ENCODE data around the gene SCFD2.
"Not testable (repeated sequence)": the region's sequence is repeated elsewhere in the genome, so short reads cannot be mapped to it uniquely, and the experiment has no call there.

The SCFD2 gene

DNA sequence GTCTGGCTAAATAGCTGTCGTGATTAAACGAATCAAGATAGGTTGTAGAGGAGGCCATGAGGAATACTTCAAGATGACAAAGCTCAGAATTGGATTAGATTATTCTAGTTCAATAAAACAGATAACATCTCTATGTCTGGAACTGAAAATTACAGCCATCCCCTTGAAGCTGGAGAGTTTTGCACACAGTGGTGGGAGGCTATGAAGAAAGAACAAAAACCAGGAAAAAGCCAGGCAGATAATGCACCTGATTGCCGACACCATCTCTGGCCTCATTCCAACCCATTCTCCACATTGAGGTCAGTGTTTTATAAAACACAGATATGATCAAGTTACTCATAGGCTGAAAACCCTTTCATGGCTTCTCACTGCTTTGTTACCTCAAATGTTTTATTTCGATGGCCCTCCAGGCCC is 315.5 kb downstream of the SCFD2 start:
- no peak for DNase-seq (ENCODE audit: low spot score)

- no peak for DNase-seq (ENCODE audit: low spot score)
These were observed 316.3 kb downstream of the SCFD2 start for GRCh38 chr4:53049528-53049927.

- DNase-seq (ENCODE audit: low spot score): no peak
These were observed 321.3 kb downstream of the SCFD2 start for GRCh38 chr4:53044651-53044960.

GRCh38 chr4:53043891-53044650 is 321.8 kb downstream of the SCFD2 start:
- DNase-seq (ENCODE audit: low spot score): no peak

- no peak for DNase-seq (ENCODE audit: low spot score)
These were observed 322.8 kb downstream of the SCFD2 start for GRCh38 chr4:53043055-53043454.

DNA sequence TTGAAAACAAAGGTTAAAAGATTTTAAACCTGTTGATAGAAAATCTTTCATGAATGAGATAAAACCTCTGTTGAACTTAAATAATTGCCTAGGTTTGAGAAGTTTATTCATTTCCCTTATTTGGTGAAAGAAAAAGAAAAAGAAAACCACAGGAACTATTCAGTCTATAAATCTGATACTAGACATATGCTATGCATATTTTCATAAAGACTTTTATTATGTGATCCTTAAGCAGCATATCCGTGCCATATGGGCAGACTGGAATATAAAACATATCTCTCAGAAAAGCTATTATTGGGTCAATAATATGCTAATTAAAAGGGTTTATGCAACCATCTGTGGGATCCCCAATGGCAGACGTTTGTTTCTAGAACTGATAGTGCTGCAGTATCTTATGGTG is 325.0 kb downstream of the SCFD2 start:
- DNase-seq (ENCODE audit: low spot score): no peak

DNA sequence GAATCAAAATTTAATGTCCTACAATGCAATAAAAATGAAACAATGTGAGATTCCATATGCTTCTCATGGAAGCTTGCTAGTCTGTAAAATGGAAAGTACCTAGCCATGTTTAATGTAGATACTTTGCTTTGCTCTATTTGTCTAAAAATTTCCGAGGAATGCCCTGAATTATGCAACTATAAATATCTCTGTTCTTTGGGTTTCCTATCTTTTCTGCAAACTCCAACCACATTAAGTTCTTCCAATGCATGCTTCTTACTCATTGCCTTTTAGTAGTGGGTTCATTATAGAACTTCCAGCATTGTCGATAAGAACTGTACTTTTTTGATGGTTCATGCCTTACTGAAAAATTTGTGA is 325.4 kb downstream of the SCFD2 start:
- DNase-seq (ENCODE audit: low spot score): no peak

DNA sequence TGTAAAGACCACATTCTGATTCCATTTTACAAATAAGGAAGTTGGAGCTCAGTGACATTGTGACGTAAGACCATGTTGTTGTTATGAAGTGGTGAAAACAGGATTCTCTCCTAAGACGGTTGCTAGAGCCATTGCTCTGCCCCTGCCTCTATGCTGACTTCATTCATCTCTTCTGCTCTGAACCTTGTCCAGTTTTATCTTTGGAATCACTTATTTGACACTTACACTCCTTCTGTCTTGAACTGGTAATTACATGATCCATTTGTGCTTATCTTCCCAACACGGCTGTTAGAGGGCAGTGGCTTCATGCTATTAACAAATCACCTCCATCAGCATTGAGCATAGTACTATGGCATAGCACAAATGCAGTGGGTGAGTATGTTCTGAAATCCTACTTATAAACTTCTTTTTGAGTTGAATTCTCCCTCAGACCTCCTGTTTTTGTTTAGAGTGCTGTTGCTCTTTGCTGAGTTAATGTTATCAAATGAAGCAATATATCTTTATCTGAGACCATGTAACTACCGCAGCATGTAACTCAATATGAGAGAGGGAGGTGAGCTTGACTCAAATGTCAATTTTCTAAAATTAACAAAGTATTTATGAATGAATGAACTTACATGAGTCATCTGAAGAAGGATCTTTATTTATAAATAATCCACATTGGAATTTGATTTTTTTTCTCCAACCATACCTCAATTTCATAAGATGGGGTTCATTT is 326.0 kb downstream of the SCFD2 start:
- DNase-seq (ENCODE audit: low spot score): no peak

DNA sequence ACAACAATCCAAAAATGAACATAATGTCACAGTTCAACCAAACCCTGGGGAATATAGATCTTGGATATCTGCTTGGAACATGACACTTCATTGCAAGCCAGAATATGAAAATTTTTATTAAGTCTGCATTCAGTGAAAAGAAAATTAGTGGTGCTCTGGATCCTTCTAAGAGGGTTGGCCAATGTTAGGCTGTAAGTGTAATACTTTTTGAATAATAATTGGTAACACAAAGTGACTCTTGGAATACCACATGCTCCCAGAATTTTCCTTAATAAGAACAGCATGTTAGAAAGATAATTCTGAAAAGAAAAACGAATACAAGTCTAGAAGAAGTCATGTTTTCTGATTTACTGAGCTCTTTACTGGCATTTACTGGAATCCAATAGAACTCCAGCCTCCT is 328.0 kb downstream of the SCFD2 start:
- DNase-seq (ENCODE audit: low spot score): no peak

- not testable (repeated sequence) for DNase-seq (ENCODE audit: low spot score)
These were observed 333.0 kb downstream of the SCFD2 start for GRCh38 chr4:53032908-53033307.

DNA sequence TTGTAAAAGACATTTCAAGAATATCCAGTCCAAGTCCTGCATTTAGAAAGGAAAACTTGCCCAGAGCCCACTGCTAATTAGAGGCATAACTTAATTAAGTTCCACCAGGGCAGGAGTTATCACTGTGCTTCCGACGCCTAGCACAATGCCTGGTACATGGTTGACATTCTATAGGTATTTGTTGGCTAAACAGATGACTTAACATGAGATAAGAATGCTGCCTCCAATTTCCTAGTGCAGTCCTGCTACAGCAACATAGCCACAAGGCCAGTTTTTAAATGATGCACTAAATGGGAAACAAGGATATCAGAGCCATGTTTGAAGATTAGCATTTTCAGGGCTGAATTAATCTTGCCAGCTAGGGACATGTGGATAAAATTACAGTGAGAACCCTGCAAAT is 339.6 kb downstream of the SCFD2 start:
- no peak for DNase-seq (ENCODE audit: low spot score)

- no peak for DNase-seq (ENCODE audit: low spot score)
These were observed 342.1 kb downstream of the SCFD2 start for GRCh38 chr4:53023677-53024299.

GRCh38 chr4:53022513-53023100 is 343.3 kb downstream of the SCFD2 start:
- no peak for DNase-seq (ENCODE audit: low spot score)

DNA sequence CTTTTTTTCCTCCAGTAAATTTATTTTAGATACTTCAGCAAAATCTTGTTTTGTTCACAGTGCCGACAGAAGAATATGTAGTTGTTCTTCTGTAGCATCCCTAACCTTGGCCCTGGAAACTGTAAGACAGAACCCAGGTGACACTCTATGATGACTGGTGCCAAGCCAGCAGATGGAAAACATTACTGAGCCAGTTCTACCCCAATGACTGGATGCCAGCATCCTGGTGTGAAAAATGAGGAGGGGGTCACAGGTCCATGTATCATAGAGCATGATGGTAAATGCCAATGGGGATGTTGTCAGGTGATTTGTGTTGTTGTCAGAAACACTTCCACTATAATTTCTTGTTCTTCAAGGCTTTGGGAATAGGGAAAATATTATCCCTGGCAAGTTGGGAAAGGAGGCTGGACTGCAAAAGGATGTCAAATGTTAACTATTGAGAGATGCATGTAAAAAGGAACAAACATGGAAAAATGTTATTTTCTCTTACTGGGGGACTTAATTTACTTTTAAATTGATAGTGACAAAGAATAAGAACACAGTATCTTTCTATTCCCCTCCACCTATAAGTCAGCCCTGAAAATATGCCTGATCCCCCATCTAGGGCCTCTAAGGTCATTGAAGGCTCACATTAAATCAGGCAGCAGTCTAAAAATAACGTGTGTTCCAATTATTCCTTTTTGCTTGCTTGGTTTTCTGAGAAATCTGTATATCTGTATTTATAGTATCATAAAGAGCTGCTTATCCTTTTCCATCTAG is 343.9 kb downstream of the SCFD2 start:
- DNase-seq (ENCODE audit: low spot score): no peak

DNA sequence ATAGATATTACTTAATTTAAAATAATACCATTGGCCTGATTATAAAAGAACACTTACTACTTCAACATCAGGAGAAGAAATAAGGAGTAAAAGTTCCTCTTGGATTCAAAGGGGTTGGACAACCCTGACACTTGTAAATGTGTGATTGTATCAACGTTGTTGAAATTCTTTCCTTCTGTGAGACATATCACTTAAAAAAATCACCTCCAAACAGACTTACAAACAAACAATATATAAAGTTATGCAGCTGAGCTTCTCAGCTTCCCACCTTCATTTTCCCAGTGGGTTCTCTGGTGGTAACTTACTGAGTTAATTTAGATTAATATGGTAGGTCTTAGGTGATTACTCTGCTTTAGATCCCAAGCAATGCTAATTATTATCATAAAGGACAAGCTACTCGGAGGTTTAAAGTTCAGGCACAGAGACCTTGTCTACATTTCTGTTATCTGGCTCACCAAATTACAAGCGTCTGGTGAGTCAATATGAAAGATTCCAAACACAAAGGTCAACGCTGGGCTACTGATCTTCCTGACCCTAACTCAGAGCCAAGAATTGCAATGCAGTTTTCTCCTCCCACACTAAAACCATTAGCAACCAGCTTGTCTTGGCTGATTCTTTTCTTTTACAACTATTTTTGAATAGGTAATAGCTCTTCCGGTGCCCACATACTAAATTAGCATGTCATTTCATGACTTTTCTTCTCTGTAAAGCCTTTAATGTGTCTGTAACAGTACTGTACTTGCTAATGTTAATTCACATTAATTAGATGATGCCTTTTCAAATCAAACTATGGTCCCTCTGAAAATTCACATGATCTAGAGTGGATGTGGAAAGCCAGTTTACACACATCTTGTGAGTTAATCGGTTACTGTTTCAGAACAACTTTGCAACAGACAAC is 346.1 kb downstream of the SCFD2 start:
- no peak for DNase-seq (ENCODE audit: low spot score)

- no peak for DNase-seq (ENCODE audit: low spot score)
These were observed 347.4 kb downstream of the SCFD2 start for GRCh38 chr4:53018471-53018870.

GRCh38 chr4:53016099-53016820 is 349.6 kb downstream of the SCFD2 start:
- DNase-seq (ENCODE audit: low spot score): no peak

- DNase-seq (ENCODE audit: low spot score): no peak
These were observed 350.2 kb downstream of the SCFD2 start for GRCh38 chr4:53015681-53016080.

GRCh38 chr4:53014881-53015280 is 351.0 kb downstream of the SCFD2 start:
- DNase-seq (ENCODE audit: low spot score): no peak

All from ecto neural progenitor cell (in vitro differentiated cells).